HepG2 (cell line): ENCODE results near the gene MTCL1. TPM values are rescaled to one million over a fixed set of nuclear protein-coding genes. Genes with fewer than 3 reads are reported as not detected.
A peak's percentile ranks its signal among the peaks of the same experiment; 100 is the strongest.

Experiments
- ELF4 ChIP-seq: sonication (generic); formaldehyde crosslinking; IDR thresholded peaks from 2 replicates; pipeline ENCODE4 v1.5.0; 2020; ENCODE audit warnings: missing genetic modification reagents, mild to moderate bottlenecking, moderate library complexity, borderline replicate concordance
- HMG20A ChIP-seq: IDR thresholded peaks from 2 replicates; pipeline ENCODE4 v1.6.1; 2016; ENCODE audit warnings: borderline replicate concordance
- HNRNPL ChIP-seq: fragments of 200-400 bp; formaldehyde crosslinking; IDR thresholded peaks from 2 replicates; pipeline ENCODE4 v1.6.1; 2017; ENCODE audit warnings: mild to moderate bottlenecking, low read depth, low read length
- ISL2 ChIP-seq: sonication (generic); formaldehyde crosslinking; IDR thresholded peaks from 2 replicates; pipeline ENCODE4 v1.5.0; 2020; ENCODE audit warnings: missing genetic modification reagents
- MED1 ChIP-seq: sonication (generic); formaldehyde crosslinking; IDR thresholded peaks from 2 replicates; pipeline ENCODE4 v1.4.0; 2020; ENCODE audit warnings: missing genetic modification reagents
- SNAI1 ChIP-seq: sonication (generic); formaldehyde crosslinking; IDR thresholded peaks from 2 replicates; pipeline ENCODE4 v1.5.0; 2020; ENCODE audit warnings: mild to moderate bottlenecking, missing genetic modification reagents, borderline replicate concordance
- THAP11 ChIP-seq: IDR thresholded peaks from 2 replicates; pipeline ENCODE4 v1.6.1; 2016; ENCODE audit warnings: missing biosample characterization, missing genetic modification reagents
- TIGD3 ChIP-seq: sonication (generic); formaldehyde crosslinking; IDR thresholded peaks from 2 replicates; pipeline ENCODE4 v1.5.1; 2020; ENCODE audit warnings: mild to moderate bottlenecking, missing genetic modification reagents, borderline replicate concordance
- ZBTB7B ChIP-seq: sonication (generic); formaldehyde crosslinking; IDR thresholded peaks from 2 replicates; pipeline ENCODE4 v1.4.0; 2020; ENCODE audit warnings: missing genetic modification reagents
- ZFP41 ChIP-seq: sonication (generic); formaldehyde crosslinking; IDR thresholded peaks from 2 replicates; pipeline ENCODE4 v1.4.0; 2020; ENCODE audit warnings: mild to moderate bottlenecking, missing genetic modification reagents, borderline replicate concordance
- ZFY ChIP-seq: sonication (generic); formaldehyde crosslinking; IDR thresholded peaks from 2 replicates; pipeline ENCODE4 v1.4.0; 2020; ENCODE audit warnings: missing genetic modification reagents
- ZNF550 ChIP-seq: sonication (generic); formaldehyde crosslinking; IDR thresholded peaks from 2 replicates; pipeline ENCODE4 v1.4.0; 2020; ENCODE audit warnings: mild to moderate bottlenecking, missing genetic modification reagents, borderline replicate concordance
- ZNF646 ChIP-seq: sonication (generic); formaldehyde crosslinking; IDR thresholded peaks from 2 replicates; pipeline ENCODE4 v1.9.0; 2021; ENCODE audit warnings: mild to moderate bottlenecking, missing genetic modification reagents
- ZNF772 ChIP-seq: sonication (generic); formaldehyde crosslinking; IDR thresholded peaks from 2 replicates; pipeline ENCODE4 v1.5.0; 2020; ENCODE audit warnings: mild to moderate bottlenecking, missing genetic modification reagents
- ZNF788 ChIP-seq: sonication (generic); formaldehyde crosslinking; IDR thresholded peaks from 2 replicates; pipeline ENCODE4 v1.5.0; 2020; ENCODE audit warnings: mild to moderate bottlenecking, missing genetic modification reagents, borderline replicate concordance
- polyA plus RNA-seq, 8 experiments: library from polyadenylated mRNA; depleted of rRNA in 3 of 8; stranded (reverse) in 7 of 8; unstranded in 1 of 8; fragments of >200 nt; fragmentation: Illumina TruSeq in 4 of 8; extraction: Trizol in 4 of 8; gene quantifications; 2 replicates each; pipeline versions ENCODE4 v1.2.1 to v1.2.3, GENCODE V29; 2011 to 2016; ENCODE audit warnings: low read depth in 4 of 8, missing spikeins in 1 of 8, mixed read lengths in 1 of 8; ENCODE audit not compliant: insufficient read depth in 1 of 8
- total RNA-seq, 5 experiments: library from RNA; depleted of rRNA; stranded (reverse); fragments of >200 nt; fragmentation: Illumina TruSeq; extraction: Trizol; gene quantifications; 2 replicates each; pipeline ENCODE4 v1.2.3, GENCODE V29; 2016; ENCODE audit warnings: low read depth in 1 of 5
- TF ChIP-seq, protein P1 (sequence below): IDR thresholded peaks from 2 replicates; pipeline ENCODE4 v1.4.0; 2020; ENCODE audit warnings: mild to moderate bottlenecking, missing genetic modification reagents

MTCL1 gene
- total and polyA plus RNA-seq, 2 of the 13 experiments (the other 11 are each of a cell fraction or from before 2014, with no cell fraction given), result 3.1 to 3.2 TPM

GRCh38 chr18:8704361-8705237 is 757 bp upstream of the MTCL1 start (continued):
- TF ChIP-seq ZNF646 (CRISPR knock-in tag) (no peak), SNAI1 (0 out of 2 replicates have a peak, but pooled peaks have one; percentile 40), THAP11 (peak; percentile 39; the same call in 1 of the 2 replicates), ZFY (peak; percentile 55; the same call in 1 of the 2 replicates), ELF4 (CRISPR knock-in tag) (no peak), ZBTB7B (CRISPR knock-in tag) (no peak), TIGD3 (CRISPR knock-in tag) (no peak), ZNF550 (CRISPR knock-in tag) (no peak), HNRNPL (no peak), ISL2 (CRISPR knock-in tag) (no peak), HMG20A (CRISPR knock-in tag) (no peak), ZNF788 (CRISPR knock-in tag) (peak; percentile 25; the same call in 1 of the 2 replicates), ZFP41 (CRISPR knock-in tag) (no peak), MED1 (no peak), ZNF772 (CRISPR knock-in tag) (no peak; the same call in 1 of the 2 replicates)
- TF ChIP-seq, protein P1, sequence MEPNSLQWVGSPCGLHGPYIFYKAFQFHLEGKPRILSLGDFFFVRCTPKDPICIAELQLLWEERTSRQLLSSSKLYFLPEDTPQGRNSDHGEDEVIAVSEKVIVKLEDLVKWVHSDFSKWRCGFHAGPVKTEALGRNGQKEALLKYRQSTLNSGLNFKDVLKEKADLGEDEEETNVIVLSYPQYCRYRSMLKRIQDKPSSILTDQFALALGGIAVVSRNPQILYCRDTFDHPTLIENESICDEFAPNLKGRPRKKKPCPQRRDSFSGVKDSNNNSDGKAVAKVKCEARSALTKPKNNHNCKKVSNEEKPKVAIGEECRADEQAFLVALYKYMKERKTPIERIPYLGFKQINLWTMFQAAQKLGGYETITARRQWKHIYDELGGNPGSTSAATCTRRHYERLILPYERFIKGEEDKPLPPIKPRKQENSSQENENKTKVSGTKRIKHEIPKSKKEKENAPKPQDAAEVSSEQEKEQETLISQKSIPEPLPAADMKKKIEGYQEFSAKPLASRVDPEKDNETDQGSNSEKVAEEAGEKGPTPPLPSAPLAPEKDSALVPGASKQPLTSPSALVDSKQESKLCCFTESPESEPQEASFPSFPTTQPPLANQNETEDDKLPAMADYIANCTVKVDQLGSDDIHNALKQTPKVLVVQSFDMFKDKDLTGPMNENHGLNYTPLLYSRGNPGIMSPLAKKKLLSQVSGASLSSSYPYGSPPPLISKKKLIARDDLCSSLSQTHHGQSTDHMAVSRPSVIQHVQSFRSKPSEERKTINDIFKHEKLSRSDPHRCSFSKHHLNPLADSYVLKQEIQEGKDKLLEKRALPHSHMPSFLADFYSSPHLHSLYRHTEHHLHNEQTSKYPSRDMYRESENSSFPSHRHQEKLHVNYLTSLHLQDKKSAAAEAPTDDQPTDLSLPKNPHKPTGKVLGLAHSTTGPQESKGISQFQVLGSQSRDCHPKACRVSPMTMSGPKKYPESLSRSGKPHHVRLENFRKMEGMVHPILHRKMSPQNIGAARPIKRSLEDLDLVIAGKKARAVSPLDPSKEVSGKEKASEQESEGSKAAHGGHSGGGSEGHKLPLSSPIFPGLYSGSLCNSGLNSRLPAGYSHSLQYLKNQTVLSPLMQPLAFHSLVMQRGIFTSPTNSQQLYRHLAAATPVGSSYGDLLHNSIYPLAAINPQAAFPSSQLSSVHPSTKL (CRISPR knock-in tag), result peak; percentile 10; the same call in 1 of the 2 replicates
